Measurements from ENCODE around the gene ARHGEF17. TPM values are rescaled to one million over a fixed set of nuclear protein-coding genes. Genes with fewer than 3 reads are reported as not detected.
A peak's percentile ranks its signal among the peaks of the same experiment; 100 is the strongest.

ARHGEF17 gene
- total RNA-seq, 1 donor from 2014 or later = 193 TPM

DNA sequence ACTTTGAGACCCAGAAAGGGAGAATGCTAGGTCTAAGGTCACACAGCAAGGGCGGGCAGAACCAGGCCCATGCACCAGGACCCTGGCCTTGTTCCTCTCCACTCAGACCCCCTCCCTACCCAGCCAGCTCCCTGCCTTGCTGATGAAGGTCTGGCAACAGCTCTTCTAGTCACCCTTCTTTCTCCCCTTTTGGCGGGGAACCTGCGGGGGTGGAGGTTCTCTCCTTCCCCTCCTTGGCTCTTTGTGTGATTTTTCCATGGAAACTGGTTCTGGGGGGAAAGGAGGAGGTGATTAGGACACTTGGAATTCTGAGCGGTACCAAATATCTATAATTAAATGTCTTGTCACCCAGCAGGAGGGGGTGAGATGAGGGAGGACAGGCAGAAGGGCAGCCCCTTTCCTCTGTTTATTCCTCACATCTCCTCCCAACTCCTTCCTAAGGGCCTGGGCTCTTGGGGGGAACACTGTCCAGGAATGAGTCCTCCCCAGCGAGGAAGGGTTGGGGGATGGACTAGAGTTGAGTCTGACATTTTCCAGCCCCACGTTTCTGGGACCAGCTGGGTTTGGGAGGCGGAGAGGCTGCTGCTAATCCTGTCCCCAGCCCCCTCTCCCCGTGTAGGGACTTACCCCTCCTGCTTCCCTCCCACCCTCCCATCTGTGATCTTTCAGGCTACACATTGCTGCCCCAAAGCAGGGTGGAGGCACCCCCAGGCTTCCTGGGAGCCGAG is 7.4 kb downstream of the ARHGEF17 start:
- peaks cover 33 to 66% of the 10 kb centered on the region in 2 donors for H3K4me1 ChIP-seq
- H3K27ac ChIP-seq = peak overlapping the region; percentile 94 to 96
- no peak for DNase-seq (ENCODE audit: low spot score in 2 of 2)
- intact Hi-C loops (cut with DNase I) = no loop called here
- TF ChIP-seq, protein P1, sequence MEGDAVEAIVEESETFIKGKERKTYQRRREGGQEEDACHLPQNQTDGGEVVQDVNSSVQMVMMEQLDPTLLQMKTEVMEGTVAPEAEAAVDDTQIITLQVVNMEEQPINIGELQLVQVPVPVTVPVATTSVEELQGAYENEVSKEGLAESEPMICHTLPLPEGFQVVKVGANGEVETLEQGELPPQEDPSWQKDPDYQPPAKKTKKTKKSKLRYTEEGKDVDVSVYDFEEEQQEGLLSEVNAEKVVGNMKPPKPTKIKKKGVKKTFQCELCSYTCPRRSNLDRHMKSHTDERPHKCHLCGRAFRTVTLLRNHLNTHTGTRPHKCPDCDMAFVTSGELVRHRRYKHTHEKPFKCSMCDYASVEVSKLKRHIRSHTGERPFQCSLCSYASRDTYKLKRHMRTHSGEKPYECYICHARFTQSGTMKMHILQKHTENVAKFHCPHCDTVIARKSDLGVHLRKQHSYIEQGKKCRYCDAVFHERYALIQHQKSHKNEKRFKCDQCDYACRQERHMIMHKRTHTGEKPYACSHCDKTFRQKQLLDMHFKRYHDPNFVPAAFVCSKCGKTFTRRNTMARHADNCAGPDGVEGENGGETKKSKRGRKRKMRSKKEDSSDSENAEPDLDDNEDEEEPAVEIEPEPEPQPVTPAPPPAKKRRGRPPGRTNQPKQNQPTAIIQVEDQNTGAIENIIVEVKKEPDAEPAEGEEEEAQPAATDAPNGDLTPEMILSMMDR (IDR thresholded peaks at IDR 0.05) = no peak
- H3K27me3 ChIP-seq = no peaks in the 10 kb centered on the region
- H3K36me3 ChIP-seq = peaks cover 0 to 14% of the 10 kb centered on the region in 2 donors
- peak overlapping the region; percentile 71 to 75 for H3K4me3 ChIP-seq
- no peaks in the 10 kb centered on the region for H3K9me3 ChIP-seq

DNA sequence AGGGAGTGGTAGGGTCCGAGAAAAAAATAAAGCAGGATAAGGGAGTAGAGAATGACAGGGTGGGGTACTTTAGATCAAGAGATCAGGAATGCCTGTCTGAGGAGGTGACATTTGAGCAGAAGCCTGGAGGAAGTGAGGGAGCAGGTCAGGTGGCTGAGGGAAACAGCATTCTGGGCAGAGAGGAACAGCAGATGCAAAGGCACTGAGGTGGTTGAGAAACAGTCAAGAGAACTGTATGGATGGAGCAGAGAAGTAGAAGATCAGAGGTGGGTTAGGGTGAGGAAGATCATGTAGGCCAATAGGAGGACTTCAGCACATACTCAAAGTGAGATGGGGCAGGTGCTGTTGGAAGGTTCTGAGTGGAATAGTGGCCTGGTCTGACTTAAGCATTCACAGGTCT is 8.3 kb downstream of the ARHGEF17 start:
- no peaks in the 10 kb centered on the region for H3K9me3 ChIP-seq
- H3K27me3 ChIP-seq = no peaks in the 10 kb centered on the region
- intact Hi-C loops (cut with DNase I) = no loop called here
- H3K4me3 ChIP-seq = peak overlapping the region in 1 of 2 donors; percentile 75
- peaks cover 39 to 76% of the 10 kb centered on the region in 2 donors for H3K4me1 ChIP-seq
- TF ChIP-seq, protein P1 (IDR thresholded peaks at IDR 0.05) = no peak
- peaks cover 0 to 10% of the 10 kb centered on the region in 2 donors for H3K36me3 ChIP-seq
- no peak for DNase-seq (ENCODE audit: low spot score in 2 of 2)
- peak overlapping the region; percentile 94 to 96 for H3K27ac ChIP-seq

DNA sequence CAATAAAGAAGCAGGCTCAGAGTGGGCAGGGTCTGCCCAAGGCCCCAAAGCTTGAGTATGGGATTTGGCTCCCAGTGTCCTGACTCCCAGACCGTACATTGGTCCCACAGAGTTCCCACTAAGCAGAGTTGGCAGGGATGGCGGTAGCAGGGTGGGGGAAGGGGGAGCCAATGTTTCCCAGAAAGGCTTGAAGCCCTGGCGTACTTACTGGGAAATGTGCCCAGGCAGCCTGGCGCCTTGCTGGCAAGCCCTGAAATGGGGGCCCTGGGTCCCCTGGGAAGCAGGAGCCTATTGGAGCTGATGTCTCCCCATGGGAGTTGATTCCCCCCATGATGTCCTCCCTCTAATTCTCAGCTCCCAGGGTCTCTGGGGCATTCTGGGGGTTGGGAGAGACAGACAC is 9.3 kb downstream of the ARHGEF17 start:
- H3K27me3 ChIP-seq = no peaks in the 10 kb centered on the region
- peak overlapping the region; percentile 94 to 96 for H3K27ac ChIP-seq
- peaks cover 0 to 7% of the 10 kb centered on the region in 2 donors for H3K36me3 ChIP-seq
- TF ChIP-seq, protein P1 (IDR thresholded peaks at IDR 0.05) = no peak
- peak overlapping the region in 1 of 2 donors; percentile 75 for H3K4me3 ChIP-seq
- no peaks in the 10 kb centered on the region for H3K9me3 ChIP-seq
- intact Hi-C loops (cut with DNase I) = no loop called here
- peaks cover 45 to 86% of the 10 kb centered on the region in 2 donors for H3K4me1 ChIP-seq
- DNase-seq (ENCODE audit: low spot score in 2 of 2) = peak; percentile 56 to 94

DNA sequence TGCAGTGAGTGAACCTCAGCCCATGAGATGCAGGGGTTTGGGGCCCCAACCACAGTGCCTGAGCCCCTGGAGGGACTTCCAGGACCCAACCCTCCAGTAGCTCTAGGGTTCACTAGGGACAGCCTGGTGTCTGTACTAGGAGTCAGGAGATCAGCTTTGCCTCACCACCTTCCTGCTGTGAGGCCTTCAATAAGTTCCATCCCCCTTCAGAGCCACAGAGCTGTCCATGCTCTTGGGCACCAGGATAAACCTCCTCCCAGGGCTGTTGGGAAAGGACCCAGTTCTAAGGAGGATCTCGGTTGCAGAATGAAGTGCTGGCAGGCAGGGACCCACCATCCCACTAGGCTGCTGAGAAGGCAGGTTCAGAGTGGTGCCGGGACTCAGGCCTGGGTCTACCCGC is 9.7 kb downstream of the ARHGEF17 start:
- Histone ChIP-seq H3K36me3 (peaks cover 0 to 7% of the 10 kb centered on the region in 2 donors), H3K9me3 (no peaks in the 10 kb centered on the region), H3K4me3 (peak overlapping the region; percentile 18 to 75), H3K27ac (peak overlapping the region; percentile 94 to 96), H3K4me1 (peaks cover 48 to 90% of the 10 kb centered on the region in 2 donors), H3K27me3 (no peaks in the 10 kb centered on the region)
- intact Hi-C loops (cut with DNase I) = no loop called here
- no peak for DNase-seq (ENCODE audit: low spot score in 2 of 2)
- TF ChIP-seq, protein P1 (IDR thresholded peaks at IDR 0.05) = no peak

DNA sequence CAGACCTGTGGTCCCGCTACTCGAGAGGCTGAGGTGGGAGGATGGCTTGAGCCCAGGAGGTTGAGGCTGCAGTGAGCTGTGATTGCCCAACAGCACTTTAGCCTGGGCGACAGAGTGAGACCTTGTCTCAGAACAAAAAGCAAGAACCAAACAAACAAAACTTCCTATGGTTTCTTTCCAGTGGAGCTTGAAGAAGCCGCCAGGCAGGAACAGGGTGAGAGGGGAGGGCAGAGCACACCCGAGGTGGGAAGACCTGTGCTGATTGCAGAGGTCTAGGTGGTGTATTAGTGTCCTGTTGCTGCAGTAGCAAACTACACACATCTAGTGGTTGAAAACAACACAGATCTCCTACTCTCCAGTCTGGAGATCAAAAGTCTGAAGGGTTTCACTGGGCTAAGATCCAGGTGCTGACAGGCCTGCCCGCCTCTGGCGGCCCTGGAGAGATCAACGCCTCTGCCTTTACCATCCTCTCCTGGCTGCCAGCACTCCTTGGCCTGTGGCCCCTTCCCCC is 10.5 kb downstream of the ARHGEF17 start:
- peak overlapping the region; percentile 18 to 75 for H3K4me3 ChIP-seq
- peaks cover 54 to 93% of the 10 kb centered on the region in 2 donors for H3K4me1 ChIP-seq
- TF ChIP-seq, protein P1 (IDR thresholded peaks at IDR 0.05) = no peak
- no peaks in the 10 kb centered on the region for H3K27me3 ChIP-seq
- peak overlapping the region; percentile 94 to 96 for H3K27ac ChIP-seq
- peaks cover 0 to 5% of the 10 kb centered on the region in 2 donors for H3K36me3 ChIP-seq
- no peak for DNase-seq (ENCODE audit: low spot score in 2 of 2)
- no peaks in the 10 kb centered on the region for H3K9me3 ChIP-seq
- intact Hi-C loops (cut with DNase I) = no loop called here

All from ascending aorta (tissue), 2 donors.